K562 (cell line): ENCODE measurements around the gene DET1. TPM values are rescaled to one million over a fixed set of nuclear protein-coding genes. Genes with fewer than 3 reads are reported as not detected.
A peak's percentile ranks its signal among the peaks of the same experiment; 100 is the strongest.

Source experiments
- C11orf30 ChIP-seq: fragments of 450-650 bp; IDR thresholded peaks from 2 replicates; pipeline ENCODE4 v1.6.1; 2016; ENCODE audit warnings: low read depth, mild to moderate bottlenecking
- CBX1 ChIP-seq: sonication (generic); IDR thresholded peaks from 2 replicates; pipeline ENCODE4 v1.6.1; 2016; ENCODE audit warnings: antibody characterized with exemption, low read depth, mild to moderate bottlenecking
- ETV1 ChIP-seq: fragments of 450-650 bp; conservative IDR thresholded peaks from 2 replicates; pipeline ENCODE4 v1.6.1; 2016; ENCODE audit warnings: missing genetic modification characterization, control low read depth, low read depth, missing compliant biosample characterization
- GABPA ChIP-seq: fragments of 200-800 bp; sonication (Bioruptor generic); conservative IDR thresholded peaks from 2 replicates; pipeline ENCODE4 v1.6.1; 2016; ENCODE audit warnings: low read depth, missing genetic modification characterization, missing compliant biosample characterization
- NFXL1 ChIP-seq: fragments of 450-650 bp; formaldehyde crosslinking; IDR thresholded peaks from 2 replicates; pipeline ENCODE4 v1.4.0; 2021; ENCODE audit warnings: mild to moderate bottlenecking
- PCBP2 ChIP-seq: fragments of 200-400 bp; formaldehyde crosslinking; IDR thresholded peaks from 2 replicates; pipeline ENCODE4 v1.6.1; 2018; ENCODE audit warnings: low read length, low read depth, mild to moderate bottlenecking, moderate library complexity; ENCODE audit not compliant: poor library complexity, severe bottlenecking
- RAD51 ChIP-seq: fragments of 450-650 bp; IDR thresholded peaks from 2 replicates; pipeline ENCODE4 v1.7.1; 2016; ENCODE audit warnings: low read depth, mild to moderate bottlenecking, borderline replicate concordance
- SP2 ChIP-seq: IDR thresholded peaks from 2 replicates; pipeline ENCODE4 v1.6.1; 2011; ENCODE audit warnings: mild to moderate bottlenecking, low read depth, low read length, moderate library complexity; ENCODE audit not compliant: poor library complexity, severe bottlenecking; ENCODE audit errors: extremely low read depth
- STAT6 ChIP-seq: sonication (generic); formaldehyde crosslinking; IDR thresholded peaks from 2 replicates; pipeline ENCODE4 v1.8.1; 2023; ENCODE audit warnings: mild to moderate bottlenecking, missing genetic modification reagents
- TEAD4 ChIP-seq, 2 experiments: sonication (generic) in 1 of 2; formaldehyde crosslinking in 1 of 2; IDR thresholded peaks; 2 replicates each; pipeline versions ENCODE4 v1.6.1 to v1.8.0; 2012 to 2022; ENCODE audit warnings: borderline replicate concordance in 1 of 2, inconsistent platforms in 1 of 2, low read length in 1 of 2, mild to moderate bottlenecking in 1 of 2, missing genetic modification reagents in 1 of 2
- TFAP4 ChIP-seq: sonication (generic); formaldehyde crosslinking; IDR thresholded peaks from 2 replicates; pipeline ENCODE4 v1.8.0; 2022; ENCODE audit warnings: missing genetic modification reagents, mild to moderate bottlenecking, moderate library complexity, borderline replicate concordance
- ZNF512 ChIP-seq: IDR thresholded peaks from 2 replicates; pipeline ENCODE4 v1.6.1; 2016; ENCODE audit warnings: missing genetic modification characterization, missing compliant biosample characterization
- ZNF592 ChIP-seq: fragments of 450-650 bp; IDR thresholded peaks from 2 replicates; pipeline ENCODE4 v1.6.1; 2017; ENCODE audit warnings: antibody characterized with exemption, mild to moderate bottlenecking
- ZNF668 ChIP-seq: fragments of 250-450 bp; sonication (Bioruptor Pico); IDR thresholded peaks from 2 replicates; pipeline ENCODE4 v1.8.0; 2022; ENCODE audit warnings: mild to moderate bottlenecking, inconsistent platforms
- ZSCAN32 ChIP-seq: fragments of 450-650 bp; formaldehyde crosslinking; IDR thresholded peaks from 2 replicates; pipeline ENCODE4 v1.4.0; 2020; ENCODE audit warnings: mild to moderate bottlenecking, moderate library complexity
- polyA plus RNA-seq, 8 experiments: library from polyadenylated mRNA; depleted of rRNA in 4 of 8; stranded (reverse) in 5 of 8; unstranded in 3 of 8; fragments of >200 nt; fragmentation: Nextera tagmentation in 2 of 8; fragmentation: Illumina TruSeq in 1 of 8; extraction: Ambion mirVana in 2 of 8; extraction: Trizol in 1 of 8; gene quantifications; 2 replicates each; pipeline versions ENCODE4 v1.2.1 to v1.2.3, GENCODE V29; 2011 to 2014; ENCODE audit warnings: inconsistent platforms in 1 of 8, missing spikeins in 1 of 8
- total RNA-seq, 7 experiments: library from RNA; depleted of rRNA in 6 of 7; stranded (reverse); fragments of >200 nt in 6 of 7; fragmentation: Illumina TruSeq in 2 of 7; extraction: Trizol in 2 of 7; gene quantifications; 2 replicates each; pipeline versions ENCODE4 v1.2.1 to v1.2.3, GENCODE V29; 2011 to 2021; ENCODE audit warnings: low replicate concordance in 1 of 7

DET1 gene
- total and polyA plus RNA-seq, 9 of the 15 experiments (the other 6 are each of a cell fraction or from before 2014, with no cell fraction given), result 4.2 to 8.1 (median 6.0) TPM

- TF ChIP-seq ZNF592, result no peak; the same call in 1 of the 2 replicates
- TF ChIP-seq GABPA (tag), result peak; percentile 98
- peak; percentile 72; the same call in 1 of the 2 replicates for TF ChIP-seq TFAP4 (CRISPR knock-in tag)
- TF ChIP-seq STAT6 (CRISPR knock-in tag), result no peak
- TF ChIP-seq C11orf30, result peak; percentile 63
- TF ChIP-seq ETV1 (tag), result peak; percentile 68
- TF ChIP-seq RAD51, result no peak
- peak; percentile 87 for TF ChIP-seq SP2
- TF ChIP-seq CBX1, result peak; percentile 65; the same call in 1 of the 2 replicates
- no peak for TF ChIP-seq NFXL1 (CRISPR knock-in tag)
- TF ChIP-seq PCBP2, result no peak
- TF ChIP-seq ZSCAN32 (CRISPR knock-in tag), result 0 out of 2 replicates have a peak, but pooled peaks have one; percentile 36
- TF ChIP-seq ZNF512 (tag), result no peak
- TF ChIP-seq ZNF668 (CRISPR knock-in tag), result no peak
- peak; percentile 59; the same call in 1 of the 2 replicates for TF ChIP-seq TEAD4 (IDR thresholded peaks at IDR 0.05; ENCODE audit: low read length)
- no peak for TF ChIP-seq TEAD4 (CRISPR knock-in tag; IDR thresholded peaks at IDR 0.05; ENCODE audit: borderline replicate concordance)
Measured at GRCh38 chr15:88546248-88547129, at the start of gene DET1 (continued).
